ENCODE measurements around the gene ZNF735. TPM values are rescaled to one million over a fixed set of nuclear protein-coding genes. Genes with fewer than 3 reads are reported as not detected.
"Not testable (repeated sequence)": the region's sequence is repeated elsewhere in the genome, so short reads cannot be mapped to it uniquely, and the experiment has no call there.

ZNF735 gene
- not detected for total RNA-seq (2021; ENCODE audit: unreplicated experiment)
- polyA plus RNA-seq (2012; ENCODE audit: insufficient read length): not detected
- Bru-seq, nascent RNA: not detected
- not detected for BruChase-seq, experiment 1, labeled RNA remaining after a 2-hour chase
- BruChase-seq, experiment 2, labeled RNA remaining after a 6-hour chase: not detected
- long read RNA-seq: 0 reads

DNA sequence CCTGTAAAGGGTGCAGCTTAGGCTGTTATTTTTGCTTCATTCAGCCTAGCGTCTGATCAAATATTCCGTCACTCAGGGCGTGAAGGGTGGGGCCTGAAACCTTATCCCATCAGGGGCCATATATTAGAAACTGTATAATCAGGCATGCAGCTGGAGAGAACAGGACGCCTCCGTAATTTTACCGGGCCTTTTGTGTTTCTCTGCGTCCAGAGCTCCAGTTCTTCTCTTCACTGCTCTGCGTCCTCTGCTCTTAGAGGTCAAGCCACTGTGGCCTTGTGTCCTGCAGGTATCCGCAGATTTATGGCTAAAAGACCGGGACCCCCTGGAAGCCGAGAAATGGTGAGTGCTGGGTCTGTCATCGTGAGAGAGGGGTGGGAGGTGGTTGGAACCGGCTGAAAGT is at the start of gene ZNF735:
Gene ZNF735, plus strand, starts transcription at position 301 of the 400 bp plus-strand sequence. Its CDS starts 0 bp downstream, at position 301.
- TF ChIP-seq, protein P1, sequence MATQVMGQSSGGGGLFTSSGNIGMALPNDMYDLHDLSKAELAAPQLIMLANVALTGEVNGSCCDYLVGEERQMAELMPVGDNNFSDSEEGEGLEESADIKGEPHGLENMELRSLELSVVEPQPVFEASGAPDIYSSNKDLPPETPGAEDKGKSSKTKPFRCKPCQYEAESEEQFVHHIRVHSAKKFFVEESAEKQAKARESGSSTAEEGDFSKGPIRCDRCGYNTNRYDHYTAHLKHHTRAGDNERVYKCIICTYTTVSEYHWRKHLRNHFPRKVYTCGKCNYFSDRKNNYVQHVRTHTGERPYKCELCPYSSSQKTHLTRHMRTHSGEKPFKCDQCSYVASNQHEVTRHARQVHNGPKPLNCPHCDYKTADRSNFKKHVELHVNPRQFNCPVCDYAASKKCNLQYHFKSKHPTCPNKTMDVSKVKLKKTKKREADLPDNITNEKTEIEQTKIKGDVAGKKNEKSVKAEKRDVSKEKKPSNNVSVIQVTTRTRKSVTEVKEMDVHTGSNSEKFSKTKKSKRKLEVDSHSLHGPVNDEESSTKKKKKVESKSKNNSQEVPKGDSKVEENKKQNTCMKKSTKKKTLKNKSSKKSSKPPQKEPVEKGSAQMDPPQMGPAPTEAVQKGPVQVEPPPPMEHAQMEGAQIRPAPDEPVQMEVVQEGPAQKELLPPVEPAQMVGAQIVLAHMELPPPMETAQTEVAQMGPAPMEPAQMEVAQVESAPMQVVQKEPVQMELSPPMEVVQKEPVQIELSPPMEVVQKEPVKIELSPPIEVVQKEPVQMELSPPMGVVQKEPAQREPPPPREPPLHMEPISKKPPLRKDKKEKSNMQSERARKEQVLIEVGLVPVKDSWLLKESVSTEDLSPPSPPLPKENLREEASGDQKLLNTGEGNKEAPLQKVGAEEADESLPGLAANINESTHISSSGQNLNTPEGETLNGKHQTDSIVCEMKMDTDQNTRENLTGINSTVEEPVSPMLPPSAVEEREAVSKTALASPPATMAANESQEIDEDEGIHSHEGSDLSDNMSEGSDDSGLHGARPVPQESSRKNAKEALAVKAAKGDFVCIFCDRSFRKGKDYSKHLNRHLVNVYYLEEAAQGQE (IDR thresholded peaks at IDR 0.05; ENCODE audit: insufficient read depth in 1 of 2, low read depth in 2 of 2, low read length in 1 of 2): no peak
- TF ChIP-seq TCF7L2 (IDR thresholded peaks at IDR 0.05; ENCODE audit: low read depth, low read length): no peak
- TF ChIP-seq SIN3A (IDR thresholded peaks at IDR 0.05; ENCODE audit: borderline replicate concordance, insufficient read depth, low read depth, low read length): no peak
- TF ChIP-seq POLR2AphosphoS5 (IDR thresholded peaks at IDR 0.05; ENCODE audit: low read depth, low read length): no peak
- TF ChIP-seq, protein P2, sequence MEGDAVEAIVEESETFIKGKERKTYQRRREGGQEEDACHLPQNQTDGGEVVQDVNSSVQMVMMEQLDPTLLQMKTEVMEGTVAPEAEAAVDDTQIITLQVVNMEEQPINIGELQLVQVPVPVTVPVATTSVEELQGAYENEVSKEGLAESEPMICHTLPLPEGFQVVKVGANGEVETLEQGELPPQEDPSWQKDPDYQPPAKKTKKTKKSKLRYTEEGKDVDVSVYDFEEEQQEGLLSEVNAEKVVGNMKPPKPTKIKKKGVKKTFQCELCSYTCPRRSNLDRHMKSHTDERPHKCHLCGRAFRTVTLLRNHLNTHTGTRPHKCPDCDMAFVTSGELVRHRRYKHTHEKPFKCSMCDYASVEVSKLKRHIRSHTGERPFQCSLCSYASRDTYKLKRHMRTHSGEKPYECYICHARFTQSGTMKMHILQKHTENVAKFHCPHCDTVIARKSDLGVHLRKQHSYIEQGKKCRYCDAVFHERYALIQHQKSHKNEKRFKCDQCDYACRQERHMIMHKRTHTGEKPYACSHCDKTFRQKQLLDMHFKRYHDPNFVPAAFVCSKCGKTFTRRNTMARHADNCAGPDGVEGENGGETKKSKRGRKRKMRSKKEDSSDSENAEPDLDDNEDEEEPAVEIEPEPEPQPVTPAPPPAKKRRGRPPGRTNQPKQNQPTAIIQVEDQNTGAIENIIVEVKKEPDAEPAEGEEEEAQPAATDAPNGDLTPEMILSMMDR (IDR thresholded peaks at IDR 0.05): no peak
- no TSS peak for BruUV-seq (replicated peaks)
- H3K4me3 ChIP-seq (ENCODE audit: low read depth in 2 of 2, low read length in 2 of 2): no peak within 1 kb of the TSS
- intact Hi-C loops (cut with micrococcal nuclease; ENCODE audit: unreplicated experiment) (no loop called here), in situ Hi-C loops (cut with HindIII; ENCODE audit: low pct_unique_long_range_greater_than_20kb, low sequenced_read_pairs) (no loop called here)
- ATAC-seq: no peak
- H3K27me3 ChIP-seq (ENCODE audit: control insufficient read depth, insufficient read depth, low read length): no peaks in the 10 kb centered on the region
- H3K36me3 ChIP-seq (ENCODE audit: control insufficient read depth, insufficient read depth, low read length): no peaks in the 10 kb centered on the region
- H3K4me1 ChIP-seq (ENCODE audit: control insufficient read depth, insufficient read depth, low read length): no peaks in the 10 kb centered on the region
- CTCF ChIA-PET: no interaction called here
- H3K27ac ChIP-seq (ENCODE audit: low read length): no peak within 1 kb of the TSS
- POLR2A ChIA-PET: no interaction called here
- no peaks in the 10 kb centered on the region for H3K9me3 ChIP-seq (ENCODE audit: control insufficient read depth, insufficient read depth, low read depth, low read length)
- no peak for DNase-seq (ENCODE audit: low read depth, low spot score)

DNA sequence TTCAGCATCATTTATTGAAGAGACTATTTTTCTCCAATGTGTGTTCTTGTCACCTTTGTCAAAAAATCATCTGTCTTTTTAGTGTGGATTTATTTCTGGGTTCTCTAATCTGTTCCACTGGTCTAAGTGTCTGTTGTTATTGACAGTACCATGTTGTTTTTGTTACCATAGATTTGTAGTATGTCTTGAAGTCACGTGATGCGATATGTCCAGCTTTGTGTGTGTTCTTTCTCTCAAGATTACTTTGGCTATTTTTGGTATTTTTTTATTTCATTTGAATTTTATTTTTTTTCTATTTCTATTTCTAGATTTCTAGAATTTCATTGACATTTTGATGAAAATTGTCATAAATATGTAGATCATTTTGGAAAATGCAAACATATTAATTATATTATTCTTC is 36.0 kb upstream of the ZNF735 start:
- H3K36me3 ChIP-seq (ENCODE audit: control insufficient read depth, insufficient read depth, low read length); DNase-seq (ENCODE audit: low read depth, low spot score); H3K4me1 ChIP-seq (ENCODE audit: control insufficient read depth, insufficient read depth, low read length); intact Hi-C loops (cut with micrococcal nuclease; ENCODE audit: unreplicated experiment); CTCF ChIA-PET; ATAC-seq; in situ Hi-C loops (cut with HindIII; ENCODE audit: low pct_unique_long_range_greater_than_20kb, low sequenced_read_pairs); H3K27me3 ChIP-seq (ENCODE audit: control insufficient read depth, insufficient read depth, low read length); BruUV-seq (replicated peaks); H3K27ac ChIP-seq (ENCODE audit: low read length); POLR2A ChIA-PET; H3K4me3 ChIP-seq (ENCODE audit: low read depth in 2 of 2, low read length in 2 of 2): not testable (repeated sequence)
- H3K9me3 ChIP-seq (ENCODE audit: control insufficient read depth, insufficient read depth, low read depth, low read length): peaks cover 11% of the 10 kb centered on the region; the same call in 1 of the 2 replicates

DNA sequence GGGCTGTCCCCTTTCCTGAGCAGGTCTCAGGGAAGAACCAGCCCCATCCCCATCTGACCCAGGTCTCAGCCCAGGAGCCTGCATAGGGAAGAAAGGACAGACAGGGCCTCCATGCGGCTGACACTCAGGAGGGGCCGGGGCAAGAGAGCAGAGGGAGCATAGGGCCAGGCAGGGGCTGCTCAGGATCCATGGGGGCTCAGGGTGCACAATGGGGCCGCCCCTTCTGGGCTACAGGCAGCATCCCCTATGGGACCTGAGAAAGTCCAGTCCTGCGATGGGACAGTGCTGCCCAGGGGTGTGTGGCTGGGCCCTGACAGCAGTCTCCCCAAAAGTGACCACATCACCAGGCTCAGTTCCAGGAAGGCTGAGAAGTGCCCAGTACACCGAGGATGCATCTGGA is 32.7 kb upstream of the ZNF735 start:
- BruUV-seq (replicated peaks): no TSS peak
- TF ChIP-seq POLR2AphosphoS5 (IDR thresholded peaks at IDR 0.05; ENCODE audit: low read depth, low read length) (no peak), SIN3A (IDR thresholded peaks at IDR 0.05; ENCODE audit: borderline replicate concordance, insufficient read depth, low read depth, low read length) (no peak), TCF7L2 (IDR thresholded peaks at IDR 0.05; ENCODE audit: low read depth, low read length) (no peak)
- TF ChIP-seq, protein P2 (IDR thresholded peaks at IDR 0.05): no peak
- TF ChIP-seq, protein P1 (IDR thresholded peaks at IDR 0.05; ENCODE audit: insufficient read depth in 1 of 2, low read depth in 2 of 2, low read length in 1 of 2): no peak
- H3K4me3 ChIP-seq (ENCODE audit: low read depth in 2 of 2, low read length in 2 of 2): no peak overlapping the region
- no peak overlapping the region for H3K27ac ChIP-seq (ENCODE audit: low read length)
- intact Hi-C loops (cut with micrococcal nuclease; ENCODE audit: unreplicated experiment) (no loop called here), in situ Hi-C loops (cut with HindIII; ENCODE audit: low pct_unique_long_range_greater_than_20kb, low sequenced_read_pairs) (no loop called here)
- no peak for ATAC-seq
- H3K36me3 ChIP-seq (ENCODE audit: control insufficient read depth, insufficient read depth, low read length): no peaks in the 10 kb centered on the region
- POLR2A ChIA-PET: no interaction called here
- peaks cover 12% of the 10 kb centered on the region; the same call in 1 of the 2 replicates for H3K9me3 ChIP-seq (ENCODE audit: control insufficient read depth, insufficient read depth, low read depth, low read length)
- H3K27me3 ChIP-seq (ENCODE audit: control insufficient read depth, insufficient read depth, low read length): no peaks in the 10 kb centered on the region
- DNase-seq (ENCODE audit: low read depth, low spot score): no peak
- CTCF ChIA-PET: no interaction called here
- no peaks in the 10 kb centered on the region for H3K4me1 ChIP-seq (ENCODE audit: control insufficient read depth, insufficient read depth, low read length)
